Stomach (tissue), 4 donors: ENCODE results near the gene CCNJL.

ENCODE experiments used
- EP300 ChIP-seq: sonication (generic); formaldehyde crosslinking; IDR thresholded peaks from one replicate; pipeline ENCODE4 v1.6.1; 2017; ENCODE audit warnings: antibody characterized with exemption
- POLR2A ChIP-seq, 4 donors: fragments of 450-650 bp; IDR thresholded peaks; one replicate each; pipeline ENCODE4 v1.6.1; 2016; ENCODE audit warnings: antibody characterized with exemption in 4 of 4, control low read depth in 2 of 4, mild to moderate bottlenecking in 1 of 4, moderate library complexity in 1 of 4
- POLR2AphosphoS5 ChIP-seq, 3 donors: sonication (generic); formaldehyde crosslinking; IDR thresholded peaks; one replicate each; pipeline ENCODE4 v1.6.1; 2016; ENCODE audit warnings: antibody characterized with exemption in 3 of 3
- TF ChIP-seq, protein P1 (sequence below), 7 experiments: fragments of 450-650 bp in 4 of 7; fragments of 200-600 bp in 3 of 7; sonication (generic) in 3 of 7; IDR thresholded peaks; one replicate each; pipeline ENCODE4 v1.5.1; 2016 to 2019; ENCODE audit warnings: antibody characterized with exemption in 7 of 7, control low read depth in 2 of 7, mild to moderate bottlenecking in 1 of 7

- TF ChIP-seq, protein P1, sequence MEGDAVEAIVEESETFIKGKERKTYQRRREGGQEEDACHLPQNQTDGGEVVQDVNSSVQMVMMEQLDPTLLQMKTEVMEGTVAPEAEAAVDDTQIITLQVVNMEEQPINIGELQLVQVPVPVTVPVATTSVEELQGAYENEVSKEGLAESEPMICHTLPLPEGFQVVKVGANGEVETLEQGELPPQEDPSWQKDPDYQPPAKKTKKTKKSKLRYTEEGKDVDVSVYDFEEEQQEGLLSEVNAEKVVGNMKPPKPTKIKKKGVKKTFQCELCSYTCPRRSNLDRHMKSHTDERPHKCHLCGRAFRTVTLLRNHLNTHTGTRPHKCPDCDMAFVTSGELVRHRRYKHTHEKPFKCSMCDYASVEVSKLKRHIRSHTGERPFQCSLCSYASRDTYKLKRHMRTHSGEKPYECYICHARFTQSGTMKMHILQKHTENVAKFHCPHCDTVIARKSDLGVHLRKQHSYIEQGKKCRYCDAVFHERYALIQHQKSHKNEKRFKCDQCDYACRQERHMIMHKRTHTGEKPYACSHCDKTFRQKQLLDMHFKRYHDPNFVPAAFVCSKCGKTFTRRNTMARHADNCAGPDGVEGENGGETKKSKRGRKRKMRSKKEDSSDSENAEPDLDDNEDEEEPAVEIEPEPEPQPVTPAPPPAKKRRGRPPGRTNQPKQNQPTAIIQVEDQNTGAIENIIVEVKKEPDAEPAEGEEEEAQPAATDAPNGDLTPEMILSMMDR (IDR thresholded peaks at IDR 0.05) = no peak
- no peak for TF ChIP-seq POLR2AphosphoS5 (IDR thresholded peaks at IDR 0.05)
- no peak for TF ChIP-seq EP300
- no peak for TF ChIP-seq POLR2A (IDR thresholded peaks at IDR 0.05)
Observed at GRCh38 chr5:160245506-160246086, 66.8 kb downstream of the CCNJL start.
